SH-SY5Y (cell line): ENCODE measurements around the gene ISY1.

Source experiments
- GATA2 ChIP-seq: IDR thresholded peaks from 2 replicates; pipeline ENCODE4 v1.6.1; 2011; ENCODE audit warnings: mild to moderate bottlenecking, low read depth, low read length
- GATA3 ChIP-seq: IDR thresholded peaks from 2 replicates; pipeline ENCODE4 v1.6.1; 2011; ENCODE audit warnings: low read depth, mild to moderate bottlenecking, low read length, moderate library complexity

- no peak for TF ChIP-seq GATA3
- no peak for TF ChIP-seq GATA2
These were observed 30.5 kb downstream of the ISY1 start for GRCh38 chr3:129130291-129130813.
